Measurements from ENCODE around the gene TRERF1.

DNA sequence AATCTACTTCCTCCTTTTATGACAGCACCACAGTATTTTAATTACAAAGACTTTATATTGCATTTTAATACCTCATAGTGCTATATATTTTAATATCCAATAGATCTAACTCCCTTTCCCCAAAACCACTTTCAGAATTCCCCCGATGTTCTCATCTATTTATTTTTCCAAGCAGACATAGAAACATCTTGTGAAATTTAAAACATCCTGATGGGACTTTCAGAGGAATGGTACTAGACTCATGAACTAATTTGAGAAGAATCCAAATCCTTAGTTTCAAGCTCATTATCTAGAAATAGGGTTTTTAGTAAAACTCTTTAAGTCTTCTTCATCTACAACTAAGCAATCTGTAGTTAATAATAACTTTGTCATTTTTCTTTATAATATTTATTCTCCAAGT is 97.0 kb downstream of the TRERF1 start:
- no peak for TF ChIP-seq CTCF (IDR thresholded peaks at IDR 0.05)
- no peak for TF ChIP-seq RELA (CRISPR knock-in tag; IDR thresholded peaks at IDR 0.05; ENCODE audit: borderline replicate concordance)
- no peak for TF ChIP-seq NR3C1 (CRISPR knock-in tag; conservative IDR thresholded peaks at IDR 0.05; ENCODE audit: low read depth)
- TF ChIP-seq ZNF281 (CRISPR knock-in tag; IDR thresholded peaks at IDR 0.05) = no peak
- TF ChIP-seq ZNF512 (CRISPR knock-in tag; IDR thresholded peaks at IDR 0.05; ENCODE audit: borderline replicate concordance) = no peak

All from WTC11 (cell line).